Small intestine (tissue), 7 donors: Measurements from ENCODE around the gene NDUFS3. TPM values are rescaled to one million over a fixed set of nuclear protein-coding genes. Genes with fewer than 3 reads are reported as not detected.
"Not testable (repeated sequence)": the region's sequence is repeated elsewhere in the genome, so short reads cannot be mapped to it uniquely, and the experiment has no call there.

Source experiments
- DNase-seq, 2 donors: peaks; one replicate each; pipeline versions ENCODE4 v3.0.0 to v3.0.0-alpha.2; 2013
- FAIRE-seq: peaks from 2 replicates; lab custom pipeline; 2012; peaks lifted over from hg19 to GRCh38; lab: Jason Lieb, UNC
- H3K27ac ChIP-seq, 3 donors: one replicate each; pipeline ENCODE4 v1.5.1; 2013; ENCODE audit warnings: low read length in 2 of 3, mild to moderate bottlenecking in 2 of 3, control low read depth in 1 of 3, inconsistent platforms in 1 of 3, low read depth in 1 of 3, moderate library complexity in 1 of 3
- H3K27me3 ChIP-seq, 3 donors: one replicate each; pipeline ENCODE4 v1.6.1; 2013; ENCODE audit warnings: low read length in 3 of 3, inconsistent platforms in 1 of 3; ENCODE audit not compliant: control insufficient read depth in 3 of 3, insufficient read depth in 3 of 3
- H3K36me3 ChIP-seq, 3 donors: one replicate each; pipeline ENCODE4 v1.6.1; 2013; ENCODE audit warnings: low read length in 3 of 3, inconsistent platforms in 1 of 3, low read depth in 1 of 3, mild to moderate bottlenecking in 1 of 3, moderate library complexity in 1 of 3; ENCODE audit not compliant: control insufficient read depth in 3 of 3, insufficient read depth in 2 of 3
- H3K4me1 ChIP-seq, 3 donors: one replicate each; pipeline ENCODE4 v1.6.1; 2013; ENCODE audit warnings: low read length in 2 of 3, inconsistent platforms in 1 of 3, low read depth in 1 of 3, mild to moderate bottlenecking in 1 of 3, moderate library complexity in 1 of 3; ENCODE audit not compliant: control insufficient read depth in 3 of 3, insufficient read depth in 2 of 3
- H3K4me3 ChIP-seq, 3 donors: one replicate each; pipeline ENCODE4 v1.5.1; 2013; ENCODE audit warnings: low read length in 3 of 3, control low read depth in 1 of 3, inconsistent platforms in 1 of 3, low read depth in 1 of 3, mild to moderate bottlenecking in 1 of 3, moderate library complexity in 1 of 3
- H3K9me3 ChIP-seq, 2 donors: one replicate each; pipeline ENCODE4 v1.6.1; 2013; ENCODE audit warnings: low read depth in 1 of 2, low read length in 1 of 2; ENCODE audit not compliant: control insufficient read depth in 2 of 2, insufficient read depth in 1 of 2
- WGBS, 3 donors: extraction: QIAGEN DNeasy Blood & Tissue Kit; methylation state at CpG; one replicate each; pipeline ENCODE4 v1.1.7; 2013; 5-methylcytosine and 5-hydroxymethylcytosine counted together
- polyA plus RNA-seq, 4 donors: library from polyadenylated mRNA; stranded (reverse) in 3 of 4; unstranded in 1 of 4; fragments of 200-250 nt in 3 of 4; fragments of 120-200 nt in 1 of 4; gene quantifications; one replicate each; pipeline versions ENCODE4 v1.2.1 to v1.2.3, GENCODE V29; 2013
- donor health status: healthy with polysubstance abuse.
- donor health status: control.
- donor health status: control.
- donor health status: Bipolar disorder and iron deficiency.
- donor health status: healthy.

Gene NDUFS3
- polyA plus RNA-seq, 4 donors, result 95.2 to 438 (median 263) TPM

- FAIRE-seq, result no peak
- Histone ChIP-seq H3K27me3 (no peaks in the 10 kb centered on the region), H3K4me1 (peaks cover 0 to 14% (median 13%) of the 10 kb centered on the region in 3 donors), H3K4me3 (peak overlapping the region in 2 of 3 donors; percentile 83 to 89), H3K27ac (peak overlapping the region in 1 of 3 donors; percentile 91), H3K36me3 (peaks cover 0 to 11% (median 0%) of the 10 kb centered on the region in 3 donors), H3K9me3 (no peaks in the 10 kb centered on the region)
- DNase-seq, result peak; percentile 52 to 56
Observed at GRCh38 chr11:47551086-47551485, 27.8 kb upstream of the NDUFS3 start.

- peaks cover 0 to 8% (median 0%) of the 10 kb centered on the region in 3 donors for H3K36me3 ChIP-seq
- H3K27ac ChIP-seq, result peak overlapping the region; percentile 89 to 97 (median 91)
- 0 to 2% (median 2%) methylated on average over 22 of the region's 22 CpGs for WGBS, 3 donors
- no peaks in the 10 kb centered on the region for H3K9me3 ChIP-seq
- H3K27me3 ChIP-seq, result no peaks in the 10 kb centered on the region
- FAIRE-seq (no peak), DNase-seq (peak; percentile 33 to 70)
- peaks cover 0 to 13% (median 10%) of the 10 kb centered on the region in 3 donors for H3K4me1 ChIP-seq
- H3K4me3 ChIP-seq, result peak overlapping the region; percentile 83 to 99 (median 89)
Observed at GRCh38 chr11:47552056-47552565, 26.8 kb upstream of the NDUFS3 start.

- FAIRE-seq, result no peak
- H3K36me3 ChIP-seq, result peaks cover 0 to 6% (median 0%) of the 10 kb centered on the region in 3 donors
- H3K27ac ChIP-seq, result peak within 1 kb of the TSS; percentile 89 to 97 (median 91)
- WGBS, 3 donors, result 0 to 2% (median 1%) methylated on average over 53 to 89 of the region's 89 CpGs
- peaks cover 0 to 13% (median 10%) of the 10 kb centered on the region in 3 donors for H3K4me1 ChIP-seq
- H3K27me3 ChIP-seq, result no peaks in the 10 kb centered on the region
- no peaks in the 10 kb centered on the region for H3K9me3 ChIP-seq
- peak within 1 kb of the TSS; percentile 83 to 99 (median 89) for H3K4me3 ChIP-seq
- DNase-seq, result peak; percentile 92 to 98
Observed at GRCh38 chr11:47552566-47553405, 26.1 kb upstream of the NDUFS3 start, which contains the start of gene CELF1. Gene CELF1 (minus strand): TSS chr11:47553132. CDS start chr11:47499523, 53,609 bp downstream.

GRCh38 chr11:47553406-47553743, 25.5 kb upstream of the NDUFS3 start:
- Histone ChIP-seq H3K36me3 (peaks cover 0 to 2% (median 0%) of the 10 kb centered on the region in 3 donors), H3K4me1 (peaks cover 0 to 13% (median 10%) of the 10 kb centered on the region in 3 donors), H3K27me3 (no peaks in the 10 kb centered on the region), H3K4me3 (peak overlapping the region; percentile 25 to 89 (median 72)), H3K27ac (peak overlapping the region; percentile 63 to 79 (median 78)), H3K9me3 (no peaks in the 10 kb centered on the region)
- FAIRE-seq (no peak), DNase-seq (no peak)
- WGBS, 3 donors, result 1 to 14% (median 11%) methylated on average over 9 of the region's 9 CpGs

GRCh38 chr11:47557004-47557403, 21.9 kb upstream of the NDUFS3 start:
- not testable (repeated sequence) for DNase-seq, H3K27me3 ChIP-seq, H3K4me1 ChIP-seq, H3K36me3 ChIP-seq, FAIRE-seq, H3K9me3 ChIP-seq, H3K4me3 ChIP-seq, H3K27ac ChIP-seq
- 72 to 81% (median 76%) methylated on average over 12 of the region's 12 CpGs for WGBS, 3 donors

GRCh38 chr11:47558695-47559094, 20.2 kb upstream of the NDUFS3 start:
- no peaks in the 10 kb centered on the region for H3K4me1 ChIP-seq
- 97% methylated on average over 1 of the region's 1 CpG for WGBS, 3 donors
- H3K4me3 ChIP-seq, result no peak overlapping the region
- DNase-seq (no peak), FAIRE-seq (peak; percentile 99)
- no peaks in the 10 kb centered on the region for H3K27me3 ChIP-seq
- no peak overlapping the region for H3K27ac ChIP-seq
- no peaks in the 10 kb centered on the region for H3K9me3 ChIP-seq
- no peaks in the 10 kb centered on the region for H3K36me3 ChIP-seq

GRCh38 chr11:47560426-47560825, 18.4 kb upstream of the NDUFS3 start:
- Histone ChIP-seq H3K27ac (no peak overlapping the region), H3K4me3 (no peak overlapping the region), H3K27me3 (no peaks in the 10 kb centered on the region), H3K36me3 (no peaks in the 10 kb centered on the region), H3K9me3 (no peaks in the 10 kb centered on the region), H3K4me1 (peaks cover 0 to 5% (median 0%) of the 10 kb centered on the region in 3 donors)
- DNase-seq (no peak), FAIRE-seq (no peak)
- 88 to 94% (median 89%) methylated on average over 2 of the region's 2 CpGs for WGBS, 3 donors

- H3K4me1 ChIP-seq, FAIRE-seq, H3K4me3 ChIP-seq, H3K9me3 ChIP-seq, DNase-seq, H3K27me3 ChIP-seq, H3K27ac ChIP-seq, H3K36me3 ChIP-seq: not testable (repeated sequence)
- 86 to 92% (median 87%) methylated on average over 4 of the region's 4 CpGs for WGBS, 3 donors
Observed at GRCh38 chr11:47562393-47562792, 16.5 kb upstream of the NDUFS3 start.
